GM18909 (cell line): Measurements from ENCODE around the gene CHRDL2.
"Not testable (repeated sequence)": the region's sequence is repeated elsewhere in the genome, so short reads cannot be mapped to it uniquely, and the experiment has no call there.

Source experiments
- ATAC-seq: cut with Tn5 transposase; IDR thresholded peaks from one replicate; pipeline ENCODE4 v1.9.1; 2021; ENCODE audit warnings: mild to moderate bottlenecking; ENCODE audit not compliant: unreplicated experiment, poor library complexity

CHRDL2 gene

DNA sequence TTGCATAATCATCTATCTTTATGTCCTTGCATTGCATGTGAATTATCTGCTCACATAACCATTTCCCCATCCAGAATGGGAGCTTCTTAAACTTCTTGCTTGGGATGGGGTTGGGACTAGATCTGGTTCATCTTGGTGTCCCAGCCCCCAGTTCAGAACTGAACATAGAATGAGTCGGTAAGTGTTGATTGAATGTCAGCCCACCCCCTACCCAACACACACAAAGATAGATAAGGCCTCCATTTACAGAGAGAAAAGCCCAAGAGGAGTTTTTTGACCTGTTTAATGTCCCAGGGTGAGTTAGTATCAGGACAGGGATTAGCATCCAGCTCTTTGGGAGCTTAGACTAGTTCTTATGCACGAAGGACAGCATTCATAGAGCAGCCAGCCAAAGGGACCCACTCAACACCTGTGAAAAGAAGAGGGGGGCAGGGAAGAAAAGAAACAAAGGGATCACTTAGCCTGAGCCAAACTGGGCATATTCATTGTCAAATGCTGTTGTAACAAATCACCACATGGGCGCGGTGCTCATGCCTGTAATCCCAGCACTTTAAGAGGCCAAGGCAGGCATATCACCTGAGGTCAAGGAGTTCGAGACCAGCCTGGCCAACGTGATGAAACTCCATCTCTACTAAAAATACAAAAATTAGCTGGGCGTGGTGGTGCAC is 57.4 kb downstream of the CHRDL2 start:
- no peak for ATAC-seq

GRCh38 chr11:74672956-74673692 is 58.1 kb downstream of the CHRDL2 start:
- no peak for ATAC-seq

GRCh38 chr11:74672332-74672955 is 58.8 kb downstream of the CHRDL2 start:
- ATAC-seq: no peak

GRCh38 chr11:74671520-74672196 is 59.6 kb downstream of the CHRDL2 start:
- no peak for ATAC-seq

DNA sequence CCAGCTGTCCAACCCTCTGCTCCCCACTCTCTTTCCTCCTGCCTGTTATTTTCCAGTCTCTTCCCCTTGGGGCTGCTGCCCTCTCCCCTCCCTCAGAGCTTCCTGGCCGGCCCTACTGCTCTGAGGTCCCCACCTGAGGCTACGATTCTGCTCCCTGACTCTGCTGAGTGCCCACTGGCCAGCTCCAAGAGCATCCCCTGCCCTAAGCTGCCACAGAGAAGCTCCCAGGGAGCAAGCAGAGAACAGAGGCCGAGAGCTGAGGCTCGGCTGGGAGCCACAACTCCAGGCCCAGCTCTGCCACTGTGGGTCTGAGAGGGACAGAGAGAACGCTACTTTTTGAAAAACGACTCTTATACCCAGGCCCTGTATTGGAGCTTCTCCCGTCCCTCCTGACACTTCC is 61.1 kb downstream of the CHRDL2 start:
- ATAC-seq: no peak

DNA sequence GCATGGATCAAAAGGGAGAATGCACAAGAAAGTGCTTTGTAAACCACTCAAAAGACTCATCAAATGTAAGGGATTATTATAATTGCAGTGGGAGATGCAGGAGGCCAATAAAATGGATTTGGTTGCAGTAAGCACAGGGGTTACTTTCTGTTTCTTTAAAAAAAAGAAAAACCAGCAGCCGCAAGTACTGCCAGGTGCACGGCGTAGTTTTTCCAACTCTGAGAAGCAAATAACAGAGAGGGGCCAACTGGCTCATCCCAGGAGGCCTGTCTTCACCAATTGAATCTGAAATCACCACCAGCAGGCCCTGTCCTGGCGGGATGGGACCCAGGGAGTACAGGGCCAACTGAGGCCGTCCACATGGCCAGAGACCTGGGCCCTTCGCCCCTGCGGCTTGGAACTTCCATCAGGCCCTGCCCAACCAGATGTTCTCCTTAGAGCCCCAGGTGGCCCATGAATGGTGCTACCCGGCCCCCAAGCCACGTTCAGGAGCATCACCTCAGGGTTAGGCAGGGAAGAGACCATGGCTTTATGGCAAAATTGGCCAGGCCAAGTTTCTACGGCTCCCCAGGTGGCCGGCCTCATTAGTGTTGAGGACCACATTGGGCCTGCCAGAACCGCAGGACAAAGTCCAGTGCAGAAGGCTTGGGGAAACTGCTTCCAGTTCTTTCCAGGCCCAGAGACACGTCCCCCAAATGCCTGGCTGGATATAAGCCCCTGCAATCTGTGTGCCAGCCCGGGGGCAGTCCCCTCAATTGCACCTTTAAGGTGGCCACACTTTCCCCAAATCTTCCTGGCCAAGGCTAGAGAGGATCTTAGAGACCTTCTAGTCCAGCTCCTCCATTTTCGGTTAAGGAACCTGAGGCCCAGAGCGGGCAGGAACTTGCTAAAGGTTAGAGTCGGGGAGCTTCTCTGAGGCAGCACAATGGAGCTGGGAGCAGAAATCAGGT is 61.7 kb downstream of the CHRDL2 start:
- ATAC-seq: no peak

DNA sequence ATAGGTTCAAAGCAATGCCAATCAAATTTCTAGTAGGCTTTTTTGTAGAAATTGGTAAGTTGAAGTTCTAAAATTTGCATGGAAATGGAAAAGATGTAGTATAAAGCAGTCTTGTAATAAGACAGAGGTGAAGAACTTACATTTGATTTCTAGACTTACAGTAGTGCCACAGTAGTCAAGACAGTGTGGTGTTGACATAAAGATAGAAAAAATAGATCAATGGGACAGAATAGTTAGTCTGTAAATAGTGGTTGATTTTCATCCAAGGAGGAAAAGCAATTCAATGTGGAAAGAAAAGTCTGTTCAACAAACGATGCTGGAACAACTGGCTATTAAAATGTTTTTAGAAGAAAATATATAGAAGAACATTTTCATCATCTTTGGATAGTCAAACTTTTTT is 67.9 kb downstream of the CHRDL2 start:
- no peak for ATAC-seq

- ATAC-seq: no peak
Measured at GRCh38 chr11:74662487-74663103, 68.6 kb downstream of the CHRDL2 start.

DNA sequence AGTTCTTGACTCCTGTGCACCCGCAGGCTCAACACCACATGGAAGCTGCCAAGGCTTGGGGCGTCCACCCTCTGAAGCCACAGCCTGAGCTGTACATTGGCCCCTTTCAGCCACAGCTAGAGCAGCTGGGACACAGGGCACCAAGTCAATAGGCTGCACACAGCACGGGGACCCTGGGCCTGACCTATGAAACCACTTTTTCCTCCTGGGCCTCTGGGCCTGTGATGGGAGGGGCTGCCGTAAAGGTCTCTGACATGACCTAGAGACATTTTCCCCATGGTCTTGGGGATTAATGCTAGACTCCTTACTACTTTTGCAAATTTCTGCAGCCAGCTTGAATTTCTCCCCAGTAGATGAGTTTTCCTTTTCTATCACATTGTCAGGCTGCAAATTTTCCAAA is 72.1 kb downstream of the CHRDL2 start:
- ATAC-seq: not testable (repeated sequence)

GRCh38 chr11:74654976-74655375 is 76.2 kb downstream of the CHRDL2 start:
- ATAC-seq: no peak

DNA sequence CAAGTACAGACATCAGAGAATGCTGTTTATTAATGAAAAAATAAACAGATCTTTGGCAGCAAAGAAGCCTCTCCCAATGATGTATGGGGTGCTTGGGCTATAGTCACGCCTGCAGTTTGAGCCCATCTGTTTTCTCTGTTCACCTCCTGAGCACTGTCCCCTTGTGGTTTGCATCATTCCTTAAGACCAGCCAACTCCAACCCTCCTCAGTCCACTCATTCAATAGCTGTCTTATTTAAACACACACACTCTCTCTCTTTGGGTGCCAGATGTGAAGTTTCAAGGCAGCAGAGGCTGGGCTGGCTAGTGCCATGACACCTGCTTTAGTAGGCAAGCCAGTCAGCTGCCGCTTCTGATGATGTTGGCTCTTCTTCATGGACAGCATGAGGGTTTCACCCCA is 80.7 kb downstream of the CHRDL2 start:
- no peak for ATAC-seq

GRCh38 chr11:74648894-74649293 is 82.3 kb downstream of the CHRDL2 start:
- no peak for ATAC-seq

DNA sequence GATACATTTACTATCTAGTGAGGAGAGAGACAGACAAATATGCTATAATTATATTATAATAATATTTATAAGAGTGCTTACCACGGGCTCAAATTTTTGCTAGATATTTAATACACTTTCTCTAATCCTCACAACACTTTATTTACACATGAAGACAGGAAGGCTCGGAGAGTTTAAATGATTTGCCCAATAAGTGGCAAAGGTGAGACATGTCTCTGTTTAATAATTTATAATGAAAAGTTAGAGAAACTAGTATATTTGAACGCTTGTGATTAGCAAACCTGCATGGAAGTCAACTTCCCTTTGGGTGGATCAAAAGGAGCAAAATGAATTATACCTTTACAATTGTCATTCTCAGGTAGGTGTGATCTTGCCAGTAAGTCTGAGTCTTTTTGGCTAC is 83.4 kb downstream of the CHRDL2 start:
- no peak for ATAC-seq

DNA sequence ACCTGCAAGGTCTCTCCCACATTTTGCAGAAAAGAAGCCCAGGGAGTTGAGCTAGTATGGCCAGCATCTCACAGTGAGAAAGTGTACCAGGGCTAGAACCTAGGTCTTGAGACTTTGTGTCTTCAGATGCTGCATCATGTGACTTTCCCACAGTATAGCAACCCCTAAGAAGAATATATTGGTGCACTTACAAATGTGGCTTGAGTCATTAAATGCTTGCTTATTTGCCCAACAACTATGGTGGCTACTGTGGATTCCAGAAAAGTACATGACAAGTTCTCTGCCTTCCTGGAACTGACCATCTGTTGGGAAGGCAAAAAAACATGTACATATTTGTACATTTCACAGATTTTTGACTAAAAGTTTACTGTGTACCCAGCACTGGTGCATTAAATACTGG is 83.8 kb downstream of the CHRDL2 start:
- ATAC-seq: no peak

DNA sequence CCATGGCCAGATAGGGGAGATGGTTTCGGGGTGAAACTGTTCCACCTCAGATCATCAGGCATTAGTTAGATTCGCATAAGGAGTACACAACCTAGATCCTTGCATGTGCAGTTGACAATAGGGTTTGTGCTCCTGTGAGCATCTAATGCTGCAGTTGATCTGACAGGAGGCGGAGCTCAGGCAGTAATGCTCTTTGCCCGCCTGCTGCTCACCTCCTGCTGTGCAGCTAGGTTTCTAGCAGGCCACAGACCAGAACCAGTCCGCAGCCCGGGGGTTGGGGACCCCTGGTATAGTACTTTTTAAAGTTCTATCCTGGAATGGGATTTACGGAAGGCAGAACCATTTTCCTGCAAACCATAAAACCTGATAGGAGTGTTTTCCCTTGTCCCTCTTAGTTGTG is 84.3 kb downstream of the CHRDL2 start:
- ATAC-seq: no peak
